Loucy (cell line): Measurements from ENCODE around the gene SERPINA5.
"Not testable (repeated sequence)": the region's sequence is repeated elsewhere in the genome, so short reads cannot be mapped to it uniquely, and the experiment has no call there.

ENCODE experiments used
- H2AFZ ChIP-seq: fragments of 200-600 bp; sonication (generic); 2 replicates; pipeline ENCODE4 v1.6.0; 2016; ENCODE audit warnings: antibody characterized with exemption, mild to moderate bottlenecking, low read length, moderate library complexity
- H3F3A ChIP-seq: fragments of 200-600 bp; 2 replicates; pipeline ENCODE4 v1.6.0; 2016; ENCODE audit warnings: antibody characterized with exemption, low read depth, mild to moderate bottlenecking
- H3K27me3 ChIP-seq: fragments of 200-600 bp; sonication (generic); 2 replicates; pipeline ENCODE4 v1.6.1; 2014; ENCODE audit warnings: low read length, mild to moderate bottlenecking; ENCODE audit not compliant: insufficient read depth, poor library complexity, severe bottlenecking
- H3K36me3 ChIP-seq: fragments of 200-600 bp; sonication (generic); 2 replicates; pipeline ENCODE4 v1.6.1; 2016; ENCODE audit warnings: low read length; ENCODE audit not compliant: insufficient read depth
- H3K4me1 ChIP-seq: fragments of 200-600 bp; sonication (generic); 2 replicates; pipeline ENCODE4 v1.5.1; 2014; ENCODE audit warnings: low read length, mild to moderate bottlenecking; ENCODE audit not compliant: insufficient read depth, poor library complexity, severe bottlenecking
- H3K4me2 ChIP-seq: fragments of 200-600 bp; sonication (generic); 2 replicates; pipeline ENCODE4 v1.6.0; 2014; ENCODE audit warnings: antibody characterized with exemption, low read length, low read depth, mild to moderate bottlenecking; ENCODE audit not compliant: poor library complexity, severe bottlenecking
- H3K4me3 ChIP-seq: fragments of 200-600 bp; sonication (generic); 2 replicates; pipeline ENCODE4 v1.5.1; 2014; ENCODE audit warnings: low read length, mild to moderate bottlenecking, mixed read lengths; ENCODE audit not compliant: poor library complexity, severe bottlenecking
- H3K79me2 ChIP-seq: fragments of 200-600 bp; sonication (generic); 2 replicates; pipeline ENCODE4 v1.6.1; 2014; ENCODE audit warnings: low read length; ENCODE audit not compliant: insufficient read depth
- H3K9ac ChIP-seq: fragments of 200-600 bp; sonication (generic); 2 replicates; pipeline ENCODE4 v1.6.0; 2014; ENCODE audit warnings: mild to moderate bottlenecking, low read depth, low read length, moderate library complexity; ENCODE audit not compliant: poor library complexity, severe bottlenecking
- H3K9me2 ChIP-seq: fragments of 200-600 bp; sonication (generic); replicated peaks from 2 replicates; pipeline ENCODE4 v1.6.1; 2016; ENCODE audit warnings: low read depth, low read length, mixed read lengths
- H3K9me3 ChIP-seq: fragments of 200-600 bp; sonication (generic); 2 replicates; pipeline ENCODE4 v1.6.1; 2014; ENCODE audit warnings: mild to moderate bottlenecking, antibody characterized with exemption, low read length, low read depth; ENCODE audit not compliant: insufficient read depth
- H4K20me1 ChIP-seq: fragments of 200-600 bp; sonication (generic); 2 replicates; pipeline ENCODE4 v1.6.0; 2014; ENCODE audit warnings: antibody characterized with exemption, low read length, mild to moderate bottlenecking; ENCODE audit not compliant: insufficient read depth, poor library complexity, severe bottlenecking
- EZH2phosphoT487 ChIP-seq: fragments of 200-600 bp; IDR thresholded peaks from 2 replicates; pipeline ENCODE4 v1.6.1; 2018; ENCODE audit warnings: antibody characterized with exemption, mild to moderate bottlenecking, moderate library complexity, borderline replicate concordance
- TF ChIP-seq, protein P1 (sequence below): fragments of 200-600 bp; sonication (generic); conservative IDR thresholded peaks from 2 replicates; pipeline ENCODE4 v1.5.1; 2014; ENCODE audit warnings: mild to moderate bottlenecking, antibody characterized with exemption, low read length

SERPINA5 gene

DNA sequence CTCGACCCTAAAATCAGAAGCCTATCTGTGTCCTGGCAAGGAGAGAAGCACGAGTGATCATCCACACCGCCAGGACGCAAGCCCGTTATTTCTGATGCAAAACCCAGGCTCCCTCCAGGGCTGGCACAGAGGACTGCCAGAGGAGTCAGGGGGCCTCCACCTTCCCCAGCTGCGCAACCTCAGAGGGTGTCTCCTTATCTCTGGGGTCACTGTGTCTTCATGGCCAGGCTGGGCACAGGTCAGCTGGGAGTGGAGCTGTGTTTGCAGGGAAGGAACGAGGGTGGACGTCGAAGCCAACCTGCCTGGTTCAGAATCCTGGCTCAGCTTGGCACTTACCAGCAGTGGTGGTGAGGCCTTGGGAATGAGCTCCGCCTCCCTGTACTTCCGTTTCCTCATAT lies 18.9 kb downstream of the SERPINA5 start:
- no peaks in the 10 kb centered on the region for H3K9me2 ChIP-seq
- H2AFZ ChIP-seq = no peak overlapping the region
- H3K4me3 ChIP-seq = no peak overlapping the region
- H3K9me3 ChIP-seq = no peaks in the 10 kb centered on the region
- H3K36me3 ChIP-seq = no peaks in the 10 kb centered on the region
- no peak for TF ChIP-seq EZH2phosphoT487
- no peaks in the 10 kb centered on the region for H4K20me1 ChIP-seq
- H3K4me1 ChIP-seq = no peaks in the 10 kb centered on the region
- no peak overlapping the region for H3K4me2 ChIP-seq
- H3K79me2 ChIP-seq = no peaks in the 10 kb centered on the region
- H3K27me3 ChIP-seq = no peaks in the 10 kb centered on the region
- H3K9ac ChIP-seq = no peak overlapping the region
- H3F3A ChIP-seq = no peaks in the 10 kb centered on the region

DNA sequence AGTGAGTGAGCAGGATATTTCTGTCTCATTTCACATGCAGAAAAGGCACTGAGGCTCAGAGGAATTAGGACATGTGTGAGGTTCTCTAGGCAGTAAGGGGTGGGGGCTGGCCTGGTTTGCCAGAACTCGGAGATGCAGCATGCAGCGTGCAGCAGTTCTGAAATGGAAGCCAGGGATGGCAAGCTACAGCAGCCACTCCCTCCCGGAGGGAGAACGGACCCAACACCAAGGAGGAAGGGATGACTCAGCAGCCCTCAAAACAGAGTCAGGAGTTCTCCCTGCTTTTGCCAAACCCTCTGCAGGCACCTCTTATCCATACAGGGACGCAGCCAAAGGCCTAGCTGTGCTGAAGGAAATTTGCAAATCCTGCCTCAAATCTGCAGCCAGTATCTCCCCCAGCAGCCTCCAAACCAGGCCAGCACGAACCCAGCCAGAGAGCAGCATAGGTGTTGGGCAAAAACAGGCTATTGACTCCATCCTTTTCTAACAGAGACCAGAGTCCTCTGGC lies 20.7 kb downstream of the SERPINA5 start:
- Histone ChIP-seq H3K9me2 (no peaks in the 10 kb centered on the region), H3K27me3 (no peaks in the 10 kb centered on the region), H3K4me3 (no peak overlapping the region), H3K4me2 (no peak overlapping the region), H3K9ac (no peak overlapping the region), H3K4me1 (no peaks in the 10 kb centered on the region), H3F3A (no peaks in the 10 kb centered on the region), H3K9me3 (no peaks in the 10 kb centered on the region), H3K79me2 (no peaks in the 10 kb centered on the region), H2AFZ (no peak overlapping the region), H4K20me1 (no peaks in the 10 kb centered on the region), H3K36me3 (no peaks in the 10 kb centered on the region)
- TF ChIP-seq EZH2phosphoT487 = no peak

DNA sequence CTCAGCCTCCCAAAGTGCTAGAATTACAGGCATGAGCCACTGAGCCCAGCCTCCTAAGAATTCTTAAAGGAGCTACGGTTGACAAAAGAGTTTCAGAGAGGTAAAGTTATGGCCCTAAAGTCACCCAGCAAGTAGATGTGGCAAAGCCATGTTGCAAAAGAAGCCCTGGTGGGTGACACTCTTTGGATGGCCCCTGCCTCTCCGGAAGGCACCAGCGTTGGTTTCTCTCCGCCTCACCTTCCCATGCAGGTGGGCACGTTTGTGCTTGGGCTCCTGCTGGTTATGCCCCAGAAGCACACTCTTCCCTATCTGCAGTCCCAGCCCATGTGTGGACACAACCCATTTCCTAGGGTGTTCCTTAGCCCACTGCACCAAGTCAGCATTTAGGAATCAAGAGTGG lies 21.5 kb downstream of the SERPINA5 start:
- Histone ChIP-seq H3K4me3 (no peak overlapping the region), H3K4me1 (no peaks in the 10 kb centered on the region), H4K20me1 (no peaks in the 10 kb centered on the region), H3K36me3 (no peaks in the 10 kb centered on the region), H3F3A (no peaks in the 10 kb centered on the region), H3K9me3 (no peaks in the 10 kb centered on the region), H3K27me3 (no peaks in the 10 kb centered on the region), H3K4me2 (no peak overlapping the region), H2AFZ (no peak overlapping the region), H3K9me2 (no peaks in the 10 kb centered on the region), H3K9ac (no peak overlapping the region), H3K79me2 (no peaks in the 10 kb centered on the region)
- TF ChIP-seq EZH2phosphoT487 = no peak
- TF ChIP-seq, protein P1, sequence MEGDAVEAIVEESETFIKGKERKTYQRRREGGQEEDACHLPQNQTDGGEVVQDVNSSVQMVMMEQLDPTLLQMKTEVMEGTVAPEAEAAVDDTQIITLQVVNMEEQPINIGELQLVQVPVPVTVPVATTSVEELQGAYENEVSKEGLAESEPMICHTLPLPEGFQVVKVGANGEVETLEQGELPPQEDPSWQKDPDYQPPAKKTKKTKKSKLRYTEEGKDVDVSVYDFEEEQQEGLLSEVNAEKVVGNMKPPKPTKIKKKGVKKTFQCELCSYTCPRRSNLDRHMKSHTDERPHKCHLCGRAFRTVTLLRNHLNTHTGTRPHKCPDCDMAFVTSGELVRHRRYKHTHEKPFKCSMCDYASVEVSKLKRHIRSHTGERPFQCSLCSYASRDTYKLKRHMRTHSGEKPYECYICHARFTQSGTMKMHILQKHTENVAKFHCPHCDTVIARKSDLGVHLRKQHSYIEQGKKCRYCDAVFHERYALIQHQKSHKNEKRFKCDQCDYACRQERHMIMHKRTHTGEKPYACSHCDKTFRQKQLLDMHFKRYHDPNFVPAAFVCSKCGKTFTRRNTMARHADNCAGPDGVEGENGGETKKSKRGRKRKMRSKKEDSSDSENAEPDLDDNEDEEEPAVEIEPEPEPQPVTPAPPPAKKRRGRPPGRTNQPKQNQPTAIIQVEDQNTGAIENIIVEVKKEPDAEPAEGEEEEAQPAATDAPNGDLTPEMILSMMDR = no peak

DNA sequence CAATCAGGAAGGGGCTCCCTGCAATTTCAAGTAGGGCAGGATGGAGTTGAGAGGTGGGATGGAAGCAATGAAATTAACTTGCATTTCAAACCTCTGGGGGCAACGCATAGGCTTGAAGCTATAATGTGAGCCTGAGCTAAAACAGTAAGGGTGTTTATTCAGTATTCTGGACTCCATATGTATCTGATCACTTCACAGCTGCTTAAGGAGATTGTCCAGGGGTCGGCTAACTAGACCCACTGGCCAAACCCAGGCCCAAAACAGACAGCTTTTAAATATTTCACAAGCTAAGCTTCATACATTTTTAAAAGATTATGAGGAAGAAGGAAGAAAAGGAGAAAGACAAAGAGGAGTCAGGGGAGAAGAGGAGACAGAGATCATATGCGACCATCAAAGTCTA lies 24.1 kb downstream of the SERPINA5 start:
- H3K27me3 ChIP-seq = no peaks in the 10 kb centered on the region
- TF ChIP-seq, protein P1 = no peak
- TF ChIP-seq EZH2phosphoT487 = no peak
- no peaks in the 10 kb centered on the region for H4K20me1 ChIP-seq
- H3K4me1 ChIP-seq = no peaks in the 10 kb centered on the region
- no peaks in the 10 kb centered on the region for H3K9me3 ChIP-seq
- H3K9ac ChIP-seq = no peak overlapping the region
- H3K36me3 ChIP-seq = no peaks in the 10 kb centered on the region
- no peak overlapping the region for H2AFZ ChIP-seq
- no peaks in the 10 kb centered on the region for H3K79me2 ChIP-seq
- no peak overlapping the region for H3K4me3 ChIP-seq
- H3K9me2 ChIP-seq = no peaks in the 10 kb centered on the region
- H3K4me2 ChIP-seq = no peak overlapping the region
- H3F3A ChIP-seq = no peaks in the 10 kb centered on the region

DNA sequence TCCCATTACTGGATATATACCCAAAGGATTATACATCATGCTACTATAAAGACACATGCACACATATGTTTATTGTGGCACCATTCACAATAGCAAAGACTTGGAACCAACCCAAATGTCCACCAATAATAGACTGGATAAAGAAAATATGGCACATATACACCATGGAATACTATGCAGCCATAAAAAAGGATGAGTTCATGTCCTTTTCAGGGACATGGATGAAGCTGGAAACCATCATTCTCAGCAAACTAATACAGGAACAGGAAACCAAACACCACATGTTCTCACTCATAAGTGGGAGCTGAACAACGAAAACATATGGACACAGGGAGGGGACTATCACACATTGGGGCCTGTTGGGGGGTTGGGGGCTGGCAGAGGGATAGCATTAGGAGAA lies 27.7 kb downstream of the SERPINA5 start:
- H3K4me1 ChIP-seq, H3K9me3 ChIP-seq, H3K4me2 ChIP-seq, H3K27me3 ChIP-seq, H3K36me3 ChIP-seq, H2AFZ ChIP-seq, H3K9me2 ChIP-seq, H3F3A ChIP-seq, H3K4me3 ChIP-seq, H3K9ac ChIP-seq, H3K79me2 ChIP-seq, H4K20me1 ChIP-seq: not testable (repeated sequence)
